Coronary artery (tissue), 2 donors: ENCODE results near the gene CCNC.

Source experiments
- DNase-seq: peaks from one replicate; pipeline ENCODE4 v3.0.0-alpha.2; 2017; ENCODE audit warnings: low spot score
- H3K27ac ChIP-seq, 2 donors: fragments of 200-600 bp; sonication (generic); one replicate each; pipeline ENCODE4 v1.5.1; 2016 to 2019
- H3K4me3 ChIP-seq: fragments of 200-600 bp; sonication (generic); 2 replicates; pipeline ENCODE4 v1.5.1; 2016; ENCODE audit warnings: mild to moderate bottlenecking, moderate library complexity
- CTCF ChIP-seq: fragments of 200-600 bp; sonication (generic); IDR thresholded peaks from one replicate; pipeline ENCODE4 v1.5.1; 2019; ENCODE audit warnings: antibody characterized with exemption

Gene CCNC

GRCh38 chr6:99522531-99522930 lies 45.9 kb downstream of the CCNC start:
- Histone ChIP-seq H3K4me3 (no peak overlapping the region), H3K27ac (no peak overlapping the region)
- DNase-seq: no peak
- TF ChIP-seq CTCF: no peak

GRCh38 chr6:99521633-99522151 lies 46.8 kb downstream of the CCNC start:
- DNase-seq: no peak
- Histone ChIP-seq H3K4me3 (peak overlapping the region; percentile 81), H3K27ac (peak overlapping the region; percentile 88 to 92)
- no peak for TF ChIP-seq CTCF

- Histone ChIP-seq H3K4me3 (peak overlapping the region; percentile 81), H3K27ac (peak overlapping the region; percentile 88 to 92)
- DNase-seq: peak; percentile 92
- TF ChIP-seq CTCF: peak; percentile 69
These were observed 47.4 kb downstream of the CCNC start for GRCh38 chr6:99520855-99521632.

- TF ChIP-seq CTCF: no peak
- no peak for DNase-seq
- Histone ChIP-seq H3K4me3 (no peak overlapping the region), H3K27ac (no peak overlapping the region)
These were observed 49.0 kb downstream of the CCNC start for GRCh38 chr6:99519446-99519845.

GRCh38 chr6:99514089-99514488 lies 54.4 kb downstream of the CCNC start:
- no peak for DNase-seq
- TF ChIP-seq CTCF: no peak
- H3K4me3 ChIP-seq: peak overlapping the region; percentile 78
- H3K27ac ChIP-seq: no peak overlapping the region

GRCh38 chr6:99512033-99512432 lies 56.4 kb downstream of the CCNC start:
- H3K27ac ChIP-seq: no peak overlapping the region
- no peak for TF ChIP-seq CTCF
- DNase-seq: no peak
- no peak overlapping the region for H3K4me3 ChIP-seq

GRCh38 chr6:99507648-99508047 lies 60.8 kb downstream of the CCNC start:
- no peak for DNase-seq
- TF ChIP-seq CTCF: no peak
- H3K4me3 ChIP-seq: no peak overlapping the region
- no peak overlapping the region for H3K27ac ChIP-seq
